GM23248 (cell line): Measurements from ENCODE around the gene ERN2. TPM values are rescaled to one million over a fixed set of nuclear protein-coding genes. Genes with fewer than 3 reads are reported as not detected.
A peak's percentile ranks its signal among the peaks of the same experiment; 100 is the strongest.

Experiments
- DNase-seq: peaks from one replicate; pipeline ENCODE4 v3.0.0-alpha.2; 2015
- H2AFZ ChIP-seq: fragments of 200-600 bp; sonication (generic); 2 replicates; pipeline ENCODE4 v1.6.1; 2016; ENCODE audit warnings: antibody characterized with exemption
- H3F3A ChIP-seq: fragments of 200-600 bp; sonication (generic); 2 replicates; pipeline ENCODE4 v1.6.1; 2016; ENCODE audit warnings: mild to moderate bottlenecking, antibody characterized with exemption, mixed run types; ENCODE audit not compliant: insufficient read depth
- H3K27ac ChIP-seq: fragments of 200-600 bp; sonication (generic); 2 replicates; pipeline ENCODE4 v1.5.1; 2016; ENCODE audit warnings: mild to moderate bottlenecking
- H3K27me3 ChIP-seq: fragments of 200-600 bp; sonication (generic); replicated peaks from 2 replicates; pipeline ENCODE4 v1.6.1; 2016; ENCODE audit warnings: mild to moderate bottlenecking; ENCODE audit not compliant: insufficient read depth
- H3K36me3 ChIP-seq: fragments of 200-600 bp; sonication (generic); 2 replicates; pipeline ENCODE4 v1.6.1; 2016; ENCODE audit warnings: low read depth, mild to moderate bottlenecking
- H3K4me1 ChIP-seq: fragments of 200-600 bp; sonication (generic); 2 replicates; pipeline ENCODE4 v1.6.1; 2016; ENCODE audit warnings: mild to moderate bottlenecking; ENCODE audit not compliant: insufficient read depth
- H3K4me2 ChIP-seq: fragments of 200-600 bp; sonication (generic); one replicate; pipeline ENCODE4 v1.6.1; 2016; ENCODE audit warnings: mild to moderate bottlenecking; ENCODE audit not compliant: unreplicated experiment
- H3K4me3 ChIP-seq: fragments of 200-600 bp; sonication (generic); 2 replicates; pipeline ENCODE4 v1.5.1; 2016; ENCODE audit warnings: mild to moderate bottlenecking
- H3K79me2 ChIP-seq: fragments of 200-600 bp; sonication (generic); 2 replicates; pipeline ENCODE4 v1.6.1; 2016; ENCODE audit warnings: mild to moderate bottlenecking; ENCODE audit not compliant: insufficient read depth
- H3K9ac ChIP-seq: fragments of 200-600 bp; sonication (generic); 2 replicates; pipeline ENCODE4 v1.6.1; 2016; ENCODE audit warnings: mild to moderate bottlenecking
- H3K9me2 ChIP-seq: fragments of 200-600 bp; sonication (generic); 2 replicates; pipeline ENCODE4 v1.6.1; 2016; ENCODE audit warnings: mixed run types, mild to moderate bottlenecking, moderate library complexity; ENCODE audit not compliant: insufficient read depth
- H3K9me3 ChIP-seq: fragments of 200-600 bp; sonication (generic); one replicate; pipeline ENCODE4 v1.6.1; 2017; ENCODE audit warnings: low read depth
- H4K20me1 ChIP-seq: fragments of 200-600 bp; sonication (generic); 2 replicates; pipeline ENCODE4 v1.6.0; 2016; ENCODE audit not compliant: insufficient read depth
- EZH2 ChIP-seq: fragments of 200-600 bp; sonication (generic); IDR thresholded peaks from 2 replicates; pipeline ENCODE4 v1.6.1; 2018; ENCODE audit warnings: antibody characterized with exemption, mild to moderate bottlenecking; ENCODE audit not compliant: insufficient read depth, poor library complexity, severe bottlenecking
- EZH2phosphoT487 ChIP-seq: fragments of 200-600 bp; sonication (generic); IDR thresholded peaks from 2 replicates; pipeline ENCODE4 v1.6.1; 2018; ENCODE audit warnings: antibody characterized with exemption, moderate library complexity, mild to moderate bottlenecking, low read depth; ENCODE audit not compliant: insufficient read depth
- WGBS, 2 experiments: methylation state at CpG; one replicate each; pipeline ENCODE4 v1.1.6; 2015 to 2017; ENCODE audit warnings: low lambda C conversion rate in 2 of 2, low coverage in 1 of 2; ENCODE audit errors: missing lambda C conversion rate in 2 of 2; 5-methylcytosine and 5-hydroxymethylcytosine counted together
- in situ Hi-C: fragments of 300-500 bp; cut with MboI; formaldehyde crosslinking; loops from 2 replicates; pipeline ENCODE4 v1.15.0; 2020
- polyA plus RNA-seq: library from polyadenylated mRNA; unstranded; fragments of >200 nt; fragmentation: Nextera tagmentation; extraction: Ambion mirVana; gene quantifications from 2 replicates; pipeline ENCODE4 v1.2.1, GENCODE V29; 2016
- total RNA-seq: library from RNA; depleted of rRNA; stranded (reverse); fragments of >200 nt; shearing (Covaris generic); gene quantifications from 2 replicates; pipeline ENCODE4 v1.2.3, GENCODE V29; 2014

ERN2 gene
- total and polyA plus RNA-seq, 2 experiments from 2014 or later, result not detected

- WGBS, 2 experiments, result 30 to 37% methylated on average over 30 to 31 of the region's 32 CpGs
- H3F3A ChIP-seq, result no peaks in the 10 kb centered on the region; the same call in 1 of the 2 replicates
- no peaks in the 10 kb centered on the region for H3K79me2 ChIP-seq
- no peak for TF ChIP-seq EZH2
- TF ChIP-seq EZH2phosphoT487, result no peak
- H3K27ac ChIP-seq, result no peak overlapping the region
- no peaks in the 10 kb centered on the region for H3K27me3 ChIP-seq
- peak; percentile 44 for DNase-seq
- H2AFZ ChIP-seq, result peak overlapping the region; percentile 78
- H3K9ac ChIP-seq, result 0 out of 2 replicates have a peak overlapping the region, but pooled peaks have one; percentile 17
- no peak overlapping the region for H3K4me3 ChIP-seq
- in situ Hi-C loops, result loop anchor here (25.0 kb wide), 1 partner anchor 817 kb away; no protein-coding TSS in a partner anchor
- H3K4me2 ChIP-seq, result no peak overlapping the region
- H3K9me3 ChIP-seq, result no peaks in the 10 kb centered on the region
- H3K4me1 ChIP-seq, result no peaks in the 10 kb centered on the region
- H3K36me3 ChIP-seq, result peaks cover 7% of the 10 kb centered on the region; the same call in 1 of the 2 replicates
- no peaks in the 10 kb centered on the region for H3K9me2 ChIP-seq
- H4K20me1 ChIP-seq, result no peaks in the 10 kb centered on the region
These were observed 18.2 kb downstream of the ERN2 start for GRCh38 chr16:23694644-23695373.

DNA sequence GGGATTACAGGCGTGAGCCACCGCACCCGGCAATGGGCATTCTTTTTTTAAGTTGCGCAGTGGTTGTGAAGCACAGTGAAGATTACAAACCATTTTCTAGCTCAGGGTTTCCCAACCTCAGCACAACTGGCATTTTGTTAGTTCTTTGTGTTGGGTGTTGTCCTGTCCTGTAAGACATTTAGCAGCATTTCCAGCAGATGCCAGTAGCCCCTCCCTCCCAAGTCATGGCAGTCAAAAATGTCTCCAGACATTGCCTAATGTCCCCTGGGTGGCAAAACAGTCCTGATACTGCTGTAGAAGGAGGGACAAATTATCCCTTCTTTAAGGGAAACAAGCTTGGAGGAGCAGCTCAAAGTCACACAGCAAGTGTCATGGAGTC, 18.8 kb downstream of the ERN2 start:
- H3K36me3 ChIP-seq, result peaks cover 8% of the 10 kb centered on the region; the same call in 1 of the 2 replicates
- no peaks in the 10 kb centered on the region for H3K27me3 ChIP-seq
- no peaks in the 10 kb centered on the region; the same call in 1 of the 2 replicates for H3F3A ChIP-seq
- TF ChIP-seq EZH2 (no peak), EZH2phosphoT487 (no peak)
- H2AFZ ChIP-seq, result peak overlapping the region; percentile 78
- H3K27ac ChIP-seq, result no peak overlapping the region
- in situ Hi-C loops, result loop anchor here (25.0 kb wide), 1 partner anchor 818 kb away; no protein-coding TSS in a partner anchor
- no peaks in the 10 kb centered on the region for H3K79me2 ChIP-seq
- H4K20me1 ChIP-seq, result no peaks in the 10 kb centered on the region
- H3K9me3 ChIP-seq, result no peaks in the 10 kb centered on the region
- H3K9ac ChIP-seq, result 0 out of 2 replicates have a peak overlapping the region, but pooled peaks have one; percentile 17
- H3K4me2 ChIP-seq, result no peak overlapping the region
- no peaks in the 10 kb centered on the region for H3K4me1 ChIP-seq
- no peak overlapping the region for H3K4me3 ChIP-seq
- DNase-seq, result no peak
- WGBS, 2 experiments, result 98 to 100% methylated on average over 4 of the region's 4 CpGs
- no peaks in the 10 kb centered on the region for H3K9me2 ChIP-seq

- WGBS, 2 experiments, result 98 to 100% methylated on average over 6 of the region's 6 CpGs
- Histone ChIP-seq H3K9me2 (no peaks in the 10 kb centered on the region), H3K4me2 (no peak overlapping the region), H3K79me2 (no peaks in the 10 kb centered on the region), H3K4me3 (no peak overlapping the region), H3F3A (no peaks in the 10 kb centered on the region; the same call in 1 of the 2 replicates), H3K4me1 (no peaks in the 10 kb centered on the region), H2AFZ (no peak overlapping the region), H3K9me3 (no peaks in the 10 kb centered on the region), H3K36me3 (peaks cover 11% of the 10 kb centered on the region; the same call in 1 of the 2 replicates), H3K27me3 (no peaks in the 10 kb centered on the region), H3K27ac (no peak overlapping the region), H4K20me1 (no peaks in the 10 kb centered on the region), H3K9ac (no peak overlapping the region)
- TF ChIP-seq EZH2 (no peak), EZH2phosphoT487 (no peak)
- DNase-seq, result no peak
- in situ Hi-C loops, result loop anchor here (25.0 kb wide), 1 partner anchor 820 kb away; no protein-coding TSS in a partner anchor
These were observed 20.7 kb downstream of the ERN2 start for GRCh38 chr16:23692190-23692837.

DNA sequence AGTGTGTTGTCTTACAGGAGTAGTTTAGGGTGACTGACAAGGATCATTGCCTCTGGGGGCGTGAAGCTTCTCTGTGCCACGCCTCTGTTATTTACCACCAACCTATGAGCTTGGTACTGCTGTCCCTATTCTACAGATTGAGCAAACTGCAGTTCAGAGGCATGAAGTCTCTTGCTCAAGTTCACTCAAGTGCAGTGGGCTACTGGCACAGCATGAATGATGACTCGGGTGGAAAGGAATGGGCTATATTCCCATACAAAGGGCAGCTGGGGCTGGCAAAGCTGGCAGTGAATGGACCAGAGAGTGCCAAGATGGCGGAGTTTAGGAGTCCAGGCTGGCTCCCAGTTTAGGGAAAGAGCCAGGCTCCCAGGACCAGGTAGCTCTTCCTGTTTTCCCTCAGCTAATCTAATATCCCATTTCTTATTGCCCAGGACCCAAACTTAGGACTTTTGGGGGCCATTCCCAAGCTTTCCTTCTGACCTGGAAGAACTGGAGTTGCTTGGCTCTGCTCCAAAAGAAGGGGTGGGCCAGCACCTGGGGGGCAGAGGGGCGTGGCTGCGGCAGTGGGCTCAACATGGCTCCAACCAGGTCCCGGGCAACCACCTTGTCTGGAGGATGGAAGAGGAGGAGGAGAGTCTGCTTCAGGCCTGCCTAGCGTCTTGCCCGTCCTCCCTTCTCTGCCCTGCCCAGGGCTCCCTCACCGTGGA, 21.4 kb downstream of the ERN2 start:
- in situ Hi-C loops, result loop anchor here (25.0 kb wide), 1 partner anchor 821 kb away; no protein-coding TSS in a partner anchor
- H4K20me1 ChIP-seq, result no peaks in the 10 kb centered on the region
- H3K27ac ChIP-seq, result no peak overlapping the region
- no peak overlapping the region for H2AFZ ChIP-seq
- H3K4me2 ChIP-seq, result no peak overlapping the region
- no peaks in the 10 kb centered on the region for H3K9me2 ChIP-seq
- no peaks in the 10 kb centered on the region for H3K27me3 ChIP-seq
- H3K36me3 ChIP-seq, result peaks cover 18% of the 10 kb centered on the region
- DNase-seq, result peak; percentile 24
- no peaks in the 10 kb centered on the region for H3K4me1 ChIP-seq
- H3K79me2 ChIP-seq, result no peaks in the 10 kb centered on the region
- no peak overlapping the region for H3K4me3 ChIP-seq
- no peaks in the 10 kb centered on the region; the same call in 1 of the 2 replicates for H3F3A ChIP-seq
- 90 to 92% methylated on average over 10 of the region's 10 CpGs for WGBS, 2 experiments
- no peaks in the 10 kb centered on the region for H3K9me3 ChIP-seq
- no peak for TF ChIP-seq EZH2phosphoT487
- H3K9ac ChIP-seq, result no peak overlapping the region
